HT1080 (cell line): ENCODE results near the gene IDH2. TPM values are rescaled to one million over a fixed set of nuclear protein-coding genes. Genes with fewer than 3 reads are reported as not detected.

Source experiments
- DNase-seq: peaks from one replicate; pipeline ENCODE4 v3.0.0-alpha.2; 2015; ENCODE audit warnings: low read depth
- total RNA-seq: library from RNA; depleted of rRNA; stranded (reverse); fragments of >200 nt; shearing (Covaris generic); gene quantifications from 2 replicates; pipeline ENCODE4 v1.2.3, GENCODE V29; 2014

The IDH2 gene
- total RNA-seq, 1 experiment from 2014 or later = 7.7 TPM

GRCh38 chr15:90064911-90065681 is 37.2 kb downstream of the IDH2 start:
- no peak for DNase-seq

GRCh38 chr15:90063770-90064247 is 38.5 kb downstream of the IDH2 start:
- no peak for DNase-seq

GRCh38 chr15:90062973-90063769 is 39.1 kb downstream of the IDH2 start:
- no peak for DNase-seq

GRCh38 chr15:90062462-90062932 is 39.8 kb downstream of the IDH2 start:
- DNase-seq = no peak

- DNase-seq = no peak
Measured at GRCh38 chr15:90062023-90062442, 40.2 kb downstream of the IDH2 start.

GRCh38 chr15:90060797-90061196 is 41.5 kb downstream of the IDH2 start:
- no peak for DNase-seq

- DNase-seq = no peak
Measured at GRCh38 chr15:90059208-90059985, 42.9 kb downstream of the IDH2 start.

GRCh38 chr15:90058775-90059174 is 43.5 kb downstream of the IDH2 start:
- DNase-seq = no peak

- DNase-seq = no peak
Measured at GRCh38 chr15:90058308-90058707, 44.0 kb downstream of the IDH2 start.

GRCh38 chr15:90056529-90056928 is 45.7 kb downstream of the IDH2 start:
- DNase-seq = no peak

GRCh38 chr15:90055182-90055581 is 47.1 kb downstream of the IDH2 start:
- DNase-seq = no peak

GRCh38 chr15:90054618-90055097 is 47.6 kb downstream of the IDH2 start:
- DNase-seq = no peak

GRCh38 chr15:90053685-90054466 is 48.4 kb downstream of the IDH2 start:
- no peak for DNase-seq

GRCh38 chr15:90051874-90052273 is 50.4 kb downstream of the IDH2 start:
- DNase-seq = no peak

- no peak for DNase-seq
Measured at GRCh38 chr15:90049666-90050604, 52.3 kb downstream of the IDH2 start.

GRCh38 chr15:90049030-90049429 is 53.2 kb downstream of the IDH2 start:
- DNase-seq = no peak

GRCh38 chr15:90047956-90048575 is 54.2 kb downstream of the IDH2 start:
- DNase-seq = no peak

- DNase-seq = no peak
Measured at GRCh38 chr15:90046911-90047392, 55.3 kb downstream of the IDH2 start.

GRCh38 chr15:90046289-90046688 is 56.0 kb downstream of the IDH2 start:
- DNase-seq = no peak
